Measurements from ENCODE around the gene TAGLN. TPM values are rescaled to one million over a fixed set of nuclear protein-coding genes. Genes with fewer than 3 reads are reported as not detected.
"Not testable (repeated sequence)": the region's sequence is repeated elsewhere in the genome, so short reads cannot be mapped to it uniquely, and the experiment has no call there.

The TAGLN gene
- total and polyA plus RNA-seq, 2 donors (not counting 1 experiment from before 2014, with no cell fraction given), result 824 to 4,435 TPM

- TF ChIP-seq, protein P1, sequence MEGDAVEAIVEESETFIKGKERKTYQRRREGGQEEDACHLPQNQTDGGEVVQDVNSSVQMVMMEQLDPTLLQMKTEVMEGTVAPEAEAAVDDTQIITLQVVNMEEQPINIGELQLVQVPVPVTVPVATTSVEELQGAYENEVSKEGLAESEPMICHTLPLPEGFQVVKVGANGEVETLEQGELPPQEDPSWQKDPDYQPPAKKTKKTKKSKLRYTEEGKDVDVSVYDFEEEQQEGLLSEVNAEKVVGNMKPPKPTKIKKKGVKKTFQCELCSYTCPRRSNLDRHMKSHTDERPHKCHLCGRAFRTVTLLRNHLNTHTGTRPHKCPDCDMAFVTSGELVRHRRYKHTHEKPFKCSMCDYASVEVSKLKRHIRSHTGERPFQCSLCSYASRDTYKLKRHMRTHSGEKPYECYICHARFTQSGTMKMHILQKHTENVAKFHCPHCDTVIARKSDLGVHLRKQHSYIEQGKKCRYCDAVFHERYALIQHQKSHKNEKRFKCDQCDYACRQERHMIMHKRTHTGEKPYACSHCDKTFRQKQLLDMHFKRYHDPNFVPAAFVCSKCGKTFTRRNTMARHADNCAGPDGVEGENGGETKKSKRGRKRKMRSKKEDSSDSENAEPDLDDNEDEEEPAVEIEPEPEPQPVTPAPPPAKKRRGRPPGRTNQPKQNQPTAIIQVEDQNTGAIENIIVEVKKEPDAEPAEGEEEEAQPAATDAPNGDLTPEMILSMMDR (conservative IDR thresholded peaks at IDR 0.05 in 1 of 2, IDR thresholded peaks at IDR 0.05 in 1 of 2; ENCODE audit: low read depth in 1 of 2, low read length in 2 of 2), result no peak
- no peak for TF ChIP-seq EZH2 (IDR thresholded peaks at IDR 0.05; ENCODE audit: low read length, missing control alignments)
- Histone ChIP-seq H2AFZ (ENCODE audit: low read length) (no peak overlapping the region), H3K9me3 (ENCODE audit: control insufficient read depth, insufficient read depth, low read depth, low read length) (no peaks in the 10 kb centered on the region), H3K27ac (ENCODE audit: insufficient read depth, low read length) (no peak overlapping the region), H4K20me1 (ENCODE audit: control insufficient read depth, extremely low read depth, insufficient read depth, low read length) (no peaks in the 10 kb centered on the region), H3K4me3 (replicated peaks in 1 of 4; ENCODE audit: control extremely low read depth in 1 of 4, insufficient read depth in 1 of 4, low read depth in 3 of 4, low read length in 4 of 4) (no peak overlapping the region), H3K36me3 (ENCODE audit: control insufficient read depth, insufficient read depth, low read length) (peaks cover 5% of the 10 kb centered on the region), H3K4me1 (ENCODE audit: control insufficient read depth, extremely low read depth, insufficient read depth, low read length) (peaks cover 9% of the 10 kb centered on the region), H3K79me2 (ENCODE audit: control insufficient read depth, insufficient read depth, low read length) (no peaks in the 10 kb centered on the region), H3K27me3 (ENCODE audit: control insufficient read depth, insufficient read depth, low read length) (no peaks in the 10 kb centered on the region), H3K4me2 (ENCODE audit: extremely low read depth, insufficient read depth, low read length) (no peak overlapping the region), H3K9ac (ENCODE audit: insufficient read depth, low read length) (no peak overlapping the region)
- no peak for DNase-seq (ENCODE audit: low read depth in 2 of 2)
These were observed 16.6 kb upstream of the TAGLN start for GRCh38 chr11:117182551-117182935.

DNA sequence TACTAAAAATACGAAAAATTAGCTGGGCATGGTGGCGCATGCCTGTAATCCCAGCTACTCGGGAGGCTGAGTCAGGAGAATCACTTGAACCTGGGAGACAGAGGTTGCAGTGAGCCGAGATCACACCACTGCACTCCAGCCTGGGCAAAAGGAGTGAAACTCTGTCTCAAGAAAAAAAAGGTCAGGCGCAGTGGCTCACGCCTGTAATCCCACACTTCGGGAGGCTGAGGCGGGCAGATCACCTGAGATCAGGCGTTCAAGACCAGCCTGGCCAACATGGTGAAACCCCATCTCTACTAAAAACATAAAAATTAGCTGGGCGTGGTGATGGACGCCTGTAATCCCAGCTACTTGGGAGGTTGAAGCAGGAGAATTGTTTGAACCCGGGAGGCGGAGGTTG is 16.0 kb upstream of the TAGLN start:
- not testable (repeated sequence) for DNase-seq (ENCODE audit: low read depth in 2 of 2); H3K36me3 ChIP-seq (ENCODE audit: control insufficient read depth, insufficient read depth, low read length); H3K9ac ChIP-seq (ENCODE audit: insufficient read depth, low read length); H3K4me3 ChIP-seq (replicated peaks in 1 of 4; ENCODE audit: control extremely low read depth in 1 of 4, insufficient read depth in 1 of 4, low read depth in 3 of 4, low read length in 4 of 4); H2AFZ ChIP-seq (ENCODE audit: low read length); H3K27ac ChIP-seq (ENCODE audit: insufficient read depth, low read length); H3K4me1 ChIP-seq (ENCODE audit: control insufficient read depth, extremely low read depth, insufficient read depth, low read length); H3K79me2 ChIP-seq (ENCODE audit: control insufficient read depth, insufficient read depth, low read length); H3K9me3 ChIP-seq (ENCODE audit: control insufficient read depth, insufficient read depth, low read depth, low read length); H3K27me3 ChIP-seq (ENCODE audit: control insufficient read depth, insufficient read depth, low read length); H4K20me1 ChIP-seq (ENCODE audit: control insufficient read depth, extremely low read depth, insufficient read depth, low read length); H3K4me2 ChIP-seq (ENCODE audit: extremely low read depth, insufficient read depth, low read length)

DNA sequence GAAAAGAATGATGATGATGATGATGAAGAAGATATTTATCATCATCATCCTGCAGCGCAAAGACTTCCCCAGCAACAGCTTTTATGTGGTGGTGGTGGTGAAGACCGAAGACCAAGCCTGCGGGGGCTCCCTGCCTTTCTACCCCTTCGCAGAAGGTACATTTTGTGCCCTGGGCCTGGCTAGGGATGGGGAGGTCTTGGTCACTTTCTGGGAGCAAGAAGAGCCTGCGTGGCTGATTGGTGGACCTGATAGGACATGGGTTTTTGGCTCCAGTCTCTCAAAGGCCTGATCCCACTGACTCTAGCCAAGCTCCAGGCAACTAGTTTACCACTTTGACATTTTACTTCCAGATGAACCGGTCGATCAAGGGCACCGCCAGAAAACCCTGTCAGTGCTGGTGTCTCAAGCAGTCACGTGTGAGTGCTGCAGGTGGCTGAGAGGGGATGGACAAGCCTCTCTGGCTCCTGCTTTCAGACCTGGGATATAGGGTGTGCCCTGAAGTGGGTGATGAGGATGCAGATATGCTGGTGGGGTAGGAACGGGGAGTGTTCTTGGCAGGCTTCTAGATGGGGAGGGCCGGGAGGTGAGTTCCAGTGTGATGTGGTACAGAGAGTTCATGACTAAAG is 15.3 kb upstream of the TAGLN start:
- Histone ChIP-seq H3K4me3 (replicated peaks in 1 of 4; ENCODE audit: control extremely low read depth in 1 of 4, insufficient read depth in 1 of 4, low read depth in 3 of 4, low read length in 4 of 4) (no peak overlapping the region), H3K79me2 (ENCODE audit: control insufficient read depth, insufficient read depth, low read length) (no peaks in the 10 kb centered on the region), H3K36me3 (ENCODE audit: control insufficient read depth, insufficient read depth, low read length) (peaks cover 8% of the 10 kb centered on the region), H3K9me3 (ENCODE audit: control insufficient read depth, insufficient read depth, low read depth, low read length) (no peaks in the 10 kb centered on the region), H2AFZ (ENCODE audit: low read length) (no peak overlapping the region), H3K9ac (ENCODE audit: insufficient read depth, low read length) (no peak overlapping the region), H3K4me1 (ENCODE audit: control insufficient read depth, extremely low read depth, insufficient read depth, low read length) (peaks cover 4% of the 10 kb centered on the region), H3K27ac (ENCODE audit: insufficient read depth, low read length) (no peak overlapping the region), H3K4me2 (ENCODE audit: extremely low read depth, insufficient read depth, low read length) (no peak overlapping the region), H4K20me1 (ENCODE audit: control insufficient read depth, extremely low read depth, insufficient read depth, low read length) (no peaks in the 10 kb centered on the region), H3K27me3 (ENCODE audit: control insufficient read depth, insufficient read depth, low read length) (no peaks in the 10 kb centered on the region)
- no peak for DNase-seq (ENCODE audit: low read depth in 2 of 2)
- TF ChIP-seq, protein P1 (conservative IDR thresholded peaks at IDR 0.05 in 1 of 2, IDR thresholded peaks at IDR 0.05 in 1 of 2; ENCODE audit: low read depth in 1 of 2, low read length in 2 of 2), result no peak
- TF ChIP-seq EZH2 (IDR thresholded peaks at IDR 0.05; ENCODE audit: low read length, missing control alignments), result no peak

Data from fibroblast of lung (primary cell).